AML-193 (cell line): Measurements from ENCODE around the gene DUSP2.

ENCODE experiments used
- DNase-seq, 2 experiments: peaks; one replicate each; lab custom pipeline; 2025; lab: John Stamatoyannopoulos, UW

DUSP2 gene

DNA sequence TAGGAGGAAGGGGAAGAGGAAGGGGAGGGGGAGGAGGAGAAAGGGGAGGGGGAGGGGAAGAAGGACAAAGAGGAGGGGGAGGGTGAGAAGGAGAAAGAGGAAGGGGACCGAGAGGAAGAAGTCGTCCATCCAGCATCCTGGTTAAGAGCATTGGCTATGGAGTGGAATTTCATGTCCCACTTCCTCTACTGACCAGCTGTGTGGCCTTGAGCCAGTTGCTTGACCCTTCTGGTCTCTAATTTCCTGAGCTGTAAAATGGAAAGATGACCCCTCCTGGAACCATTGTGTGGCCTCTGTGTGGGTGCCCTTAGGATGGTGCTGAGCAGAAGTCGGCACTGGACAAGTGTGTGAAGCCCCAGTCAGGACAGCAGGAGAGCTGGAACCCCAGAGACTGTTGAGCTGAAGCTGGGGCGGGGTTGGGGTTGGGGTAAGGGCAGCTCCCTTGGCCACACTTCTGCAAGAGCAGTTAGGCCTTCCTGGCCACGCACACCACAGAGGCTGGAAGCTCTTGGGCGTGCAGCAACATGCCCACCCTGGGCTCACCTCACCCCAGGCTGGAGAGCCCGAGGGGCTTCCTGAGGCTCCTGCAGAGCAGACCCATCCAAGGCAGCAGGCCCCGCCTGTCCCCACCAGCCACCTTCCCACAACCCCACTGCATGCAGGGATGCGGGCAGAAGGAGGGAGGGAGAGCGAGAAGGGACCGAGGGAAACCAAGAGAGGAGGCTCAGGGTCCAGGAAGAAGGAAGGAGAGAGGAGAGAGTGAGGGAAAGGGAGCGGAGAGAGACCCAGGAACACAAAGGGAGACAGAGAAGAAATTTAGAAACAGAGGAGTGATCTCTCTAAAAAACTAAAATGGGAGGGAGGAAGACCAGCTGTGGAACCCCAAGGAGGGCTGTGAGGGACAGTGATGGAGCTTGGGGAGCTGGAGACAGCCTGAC lies 45.1 kb downstream of the DUSP2 start:
- no peak for DNase-seq

DNA sequence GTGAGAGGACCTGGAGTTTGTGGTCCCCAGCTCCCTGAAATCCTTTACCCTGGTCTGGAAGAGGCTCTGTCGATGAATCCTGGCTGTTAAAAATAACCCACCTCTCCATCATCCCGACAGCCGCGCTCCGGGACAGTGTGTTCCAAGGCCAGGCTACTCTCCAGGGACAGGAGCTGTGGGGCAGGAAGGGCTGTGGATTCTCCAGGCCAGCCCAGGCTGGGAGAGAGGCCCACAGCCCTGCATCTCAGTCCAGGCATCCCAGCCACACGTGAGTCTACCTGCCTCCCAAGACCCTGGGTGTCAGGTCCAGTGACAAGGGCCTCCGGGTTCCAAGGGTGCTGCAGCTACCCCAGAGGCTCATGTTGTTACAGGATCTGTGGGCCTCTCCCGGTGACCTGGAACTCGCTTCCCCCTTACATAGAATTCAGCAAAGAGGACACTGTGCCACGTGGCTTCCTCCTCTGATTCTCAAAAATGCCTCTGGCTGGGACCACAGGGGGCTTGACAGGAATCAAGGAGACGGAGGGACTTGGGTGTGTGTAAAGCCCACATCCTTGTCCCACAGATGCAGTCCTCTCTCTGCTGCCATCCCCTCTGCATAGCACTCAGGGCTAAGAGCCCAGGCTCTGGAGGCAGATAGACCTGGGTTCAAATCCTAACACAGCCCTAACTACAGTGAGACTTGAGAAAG lies 46.2 kb downstream of the DUSP2 start:
- DNase-seq, result no peak

DNA sequence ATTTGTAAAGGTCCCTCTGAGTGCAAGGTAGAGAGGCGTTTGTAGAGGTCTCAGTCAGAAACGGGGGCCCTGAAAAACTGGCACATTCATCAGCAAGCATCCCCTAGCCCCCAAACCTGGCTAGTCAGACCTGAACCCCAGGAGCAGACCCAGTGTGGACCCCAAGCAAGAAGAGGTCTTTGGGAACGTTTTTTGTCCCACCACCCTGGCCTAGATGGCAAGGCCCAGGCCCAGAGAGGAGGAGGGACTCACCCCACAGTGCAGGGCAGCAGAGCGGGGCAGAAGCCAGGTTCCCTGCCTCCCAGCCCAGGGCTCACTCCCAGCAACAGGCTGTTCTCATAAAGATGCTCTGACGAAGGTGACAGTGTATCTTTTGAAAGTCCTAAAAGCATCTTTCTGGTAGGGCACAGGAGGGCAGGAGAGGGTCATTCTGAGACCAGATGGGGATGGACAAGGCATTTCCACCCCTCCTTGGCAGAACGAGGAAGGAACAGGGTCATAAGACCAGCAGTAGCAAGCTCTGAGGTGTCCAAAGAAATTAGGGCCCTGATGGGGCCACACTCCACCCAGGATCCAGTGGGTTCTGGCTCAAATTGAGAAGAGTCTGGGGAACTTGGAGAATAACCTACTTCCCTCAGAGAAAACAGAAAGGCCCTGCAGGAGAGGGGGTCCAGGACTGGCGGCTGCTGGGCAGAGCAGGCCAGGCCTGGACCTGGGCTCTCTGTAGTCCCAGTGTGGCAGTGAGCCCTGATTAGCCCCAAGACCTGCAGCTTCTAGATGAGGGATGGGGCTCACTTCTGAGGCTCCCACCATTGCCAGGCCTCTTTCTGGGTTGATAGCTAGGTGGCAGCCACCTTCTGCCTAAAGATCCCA lies 47.1 kb downstream of the DUSP2 start:
- no peak for DNase-seq

DNA sequence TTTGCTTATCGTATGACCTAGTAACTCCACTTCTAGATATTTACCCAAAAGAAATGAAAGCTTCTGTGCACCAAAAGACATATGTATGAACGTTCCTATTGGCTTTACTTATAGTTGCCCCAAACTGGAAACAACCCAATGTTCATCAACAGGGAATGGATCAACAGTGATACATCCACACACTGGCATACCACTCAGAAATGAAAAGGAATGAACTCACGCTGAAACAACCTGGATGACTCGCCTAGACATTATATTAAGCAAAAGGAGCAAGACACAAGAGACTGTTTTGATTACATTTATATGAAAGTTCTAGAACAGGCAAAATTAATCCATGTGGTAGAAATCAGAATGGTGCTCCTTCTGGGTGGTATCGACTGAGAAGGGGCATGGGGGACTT lies 47.8 kb downstream of the DUSP2 start:
- DNase-seq, result no peak

DNA sequence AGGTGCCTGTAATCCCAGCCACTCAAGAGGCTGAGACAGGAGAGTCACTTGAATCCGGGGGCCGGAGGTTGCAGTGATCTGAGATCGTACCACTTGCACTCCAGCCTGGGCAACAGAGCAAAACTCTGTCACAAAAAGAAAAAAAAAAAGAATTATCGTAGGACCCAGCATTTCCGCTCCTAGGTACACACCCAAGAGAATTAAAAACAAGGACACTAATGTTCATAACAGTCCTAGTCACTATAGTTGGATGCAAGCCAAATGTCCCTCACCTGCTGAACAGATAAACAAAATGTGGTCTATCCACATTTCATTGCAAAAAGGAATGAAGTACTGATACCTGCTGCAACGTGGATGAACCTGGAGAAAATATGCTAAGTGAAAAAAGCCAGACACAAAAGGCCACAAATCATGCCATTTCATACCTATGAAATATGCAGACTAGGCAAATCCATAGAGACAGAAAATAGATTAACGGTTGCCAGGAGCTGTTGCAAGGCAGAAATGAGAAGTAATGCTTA lies 50.1 kb downstream of the DUSP2 start:
- no peak for DNase-seq

DNA sequence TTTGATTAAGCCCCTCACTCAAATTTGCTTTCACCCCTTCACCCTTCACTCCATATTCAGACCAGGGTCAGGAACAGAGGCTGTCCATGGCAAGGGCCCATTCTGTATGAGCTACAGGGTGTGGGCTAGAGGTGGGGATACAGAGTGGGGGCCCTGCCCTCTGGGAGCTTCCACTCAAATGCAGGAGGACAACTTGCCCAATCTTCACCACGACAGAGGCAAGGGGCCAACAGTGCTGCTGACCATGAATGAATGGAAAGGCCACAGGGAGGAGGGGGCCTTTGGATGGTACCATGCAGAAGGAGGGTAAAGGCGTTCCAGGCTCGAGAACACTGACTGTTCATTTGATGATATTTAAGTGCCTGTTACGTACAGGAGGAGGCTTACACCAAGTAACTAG lies 51.7 kb downstream of the DUSP2 start:
- DNase-seq, result no peak
